Raji (cell line): ENCODE data around the gene CXCR6.

Experiments
- POLR2A ChIP-seq: IDR thresholded peaks from 2 replicates; pipeline ENCODE4 v1.6.1; 2011; ENCODE audit warnings: low read depth, low read length, control low read depth; ENCODE audit not compliant: insufficient read depth

CXCR6 gene

DNA sequence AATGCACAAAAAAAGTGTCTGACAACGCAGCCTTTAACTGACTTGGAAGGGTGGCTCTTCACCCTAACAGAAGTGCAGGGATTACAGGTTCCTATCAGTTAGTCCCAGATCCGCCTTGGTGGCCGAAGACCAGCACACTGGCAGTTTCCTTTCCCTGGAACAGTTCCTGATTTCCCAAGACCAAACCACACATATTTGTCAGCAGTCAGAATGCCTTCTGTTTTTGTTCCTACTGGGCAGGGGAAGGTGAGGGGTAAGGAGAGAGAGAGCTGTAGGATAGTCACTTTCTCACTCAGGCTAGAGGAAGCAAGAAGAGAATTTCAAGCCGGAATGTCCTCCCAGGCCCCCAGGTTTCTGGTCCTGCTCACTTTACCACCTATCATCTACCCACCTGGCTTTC is 9.2 kb downstream of the CXCR6 start:
- no peak for TF ChIP-seq POLR2A

DNA sequence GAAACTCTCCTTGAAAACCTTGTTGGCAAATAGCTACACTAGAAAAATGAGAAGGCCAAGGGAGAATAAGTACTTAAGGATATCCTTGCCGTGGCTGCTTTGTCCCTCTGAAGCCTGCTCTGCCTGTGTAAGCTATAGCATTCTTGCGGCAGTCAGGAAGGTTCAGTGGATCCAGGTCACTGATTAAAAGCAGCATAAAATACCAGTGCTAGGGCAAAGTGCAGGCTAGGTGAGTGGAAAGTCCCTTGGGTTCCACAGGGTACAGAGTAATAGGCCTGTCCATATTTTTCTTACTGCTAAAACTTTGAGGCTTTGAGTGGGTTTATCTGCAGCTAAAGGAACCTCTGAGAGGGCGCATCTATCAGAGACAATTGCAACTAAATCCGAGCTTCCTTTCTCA is 10.3 kb downstream of the CXCR6 start:
- TF ChIP-seq POLR2A, result no peak

DNA sequence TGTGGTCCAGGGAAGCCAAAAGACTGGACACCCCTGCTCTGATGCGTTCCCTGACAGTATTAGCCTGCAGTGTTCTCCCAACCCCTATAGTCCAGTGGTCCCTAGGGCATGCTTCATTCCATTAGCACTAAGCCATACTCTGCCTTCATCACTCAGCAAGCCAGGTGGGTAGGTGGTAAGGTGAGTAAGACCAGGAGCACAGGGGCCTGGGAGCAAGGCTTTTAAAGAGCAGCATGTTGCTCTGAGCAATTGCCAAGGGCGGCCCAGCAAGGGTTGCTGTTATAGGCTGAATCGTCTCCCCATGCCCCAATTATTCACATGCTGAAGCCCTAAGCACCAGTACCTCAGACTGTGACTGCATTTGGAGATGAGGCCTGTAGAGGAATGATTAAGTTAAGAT is 11.0 kb downstream of the CXCR6 start:
- no peak for TF ChIP-seq POLR2A

DNA sequence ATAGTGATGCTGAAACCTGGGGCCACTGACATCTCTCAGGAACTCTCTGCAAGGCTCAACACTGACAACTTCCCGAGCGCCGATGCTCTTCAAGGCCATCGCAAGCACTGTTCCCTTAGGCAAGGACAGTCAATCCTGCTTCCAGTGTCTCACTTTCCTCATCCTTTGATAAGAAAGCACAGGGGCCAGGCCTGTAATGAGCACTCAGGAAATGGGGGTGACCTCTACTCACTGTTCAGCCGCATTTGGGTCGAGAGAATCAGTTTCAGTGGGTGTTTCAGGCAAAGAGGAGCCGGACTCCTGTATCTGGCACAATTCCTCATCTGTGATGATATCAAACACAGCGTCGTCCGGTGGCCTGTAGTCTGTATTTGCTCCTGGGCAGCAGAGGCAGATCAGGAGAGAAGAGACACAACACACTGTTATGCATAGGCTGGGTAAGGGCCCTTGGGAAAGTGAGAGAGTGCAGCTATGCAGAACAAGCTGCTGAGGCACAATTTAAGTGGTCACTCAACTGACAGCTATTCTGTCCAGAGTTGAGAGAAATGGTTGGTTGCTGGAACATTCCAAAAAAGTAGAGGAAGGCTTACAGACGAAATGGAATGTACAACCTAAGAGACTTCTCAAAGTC is 11.9 kb downstream of the CXCR6 start:
- TF ChIP-seq POLR2A, result no peak

DNA sequence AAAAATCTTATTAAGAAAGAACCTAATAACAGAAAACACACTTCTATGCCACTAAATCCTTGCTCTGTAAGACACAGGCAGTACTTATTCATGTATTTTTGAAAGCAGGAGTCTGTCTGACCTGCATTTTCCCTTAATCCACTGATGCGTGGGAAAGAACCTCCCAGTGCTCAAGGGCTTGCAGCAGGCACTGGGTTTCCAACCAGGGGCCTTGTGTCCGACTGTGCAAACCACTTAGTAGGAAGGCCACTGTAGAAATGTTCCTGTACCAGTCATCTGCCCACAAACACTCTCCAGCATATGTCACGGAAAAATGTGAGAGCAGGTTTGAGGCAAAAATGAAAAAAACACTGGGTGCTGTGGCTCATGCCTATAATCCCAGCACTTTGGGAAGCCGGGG is 12.4 kb downstream of the CXCR6 start:
- TF ChIP-seq POLR2A, result no peak

DNA sequence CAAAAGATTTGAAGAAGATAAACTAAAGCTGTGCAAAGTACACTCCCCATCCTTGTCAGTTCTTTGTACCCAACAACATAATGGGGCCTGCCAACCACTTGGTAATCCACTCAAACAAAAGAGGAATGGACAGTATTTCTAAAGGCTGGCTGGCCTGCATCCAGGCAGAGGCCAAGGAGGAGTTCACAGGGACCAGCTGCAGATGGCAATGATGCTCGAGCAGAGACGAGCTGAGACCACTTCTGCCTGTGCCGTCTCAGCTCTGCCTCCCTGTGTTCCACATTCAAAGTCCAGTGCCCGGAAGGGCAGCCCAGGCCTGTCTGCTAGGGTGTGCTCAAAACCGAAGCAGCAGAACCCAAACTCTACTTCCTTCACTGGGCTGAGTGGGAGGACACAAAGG is 14.3 kb downstream of the CXCR6 start:
- TF ChIP-seq POLR2A, result no peak

DNA sequence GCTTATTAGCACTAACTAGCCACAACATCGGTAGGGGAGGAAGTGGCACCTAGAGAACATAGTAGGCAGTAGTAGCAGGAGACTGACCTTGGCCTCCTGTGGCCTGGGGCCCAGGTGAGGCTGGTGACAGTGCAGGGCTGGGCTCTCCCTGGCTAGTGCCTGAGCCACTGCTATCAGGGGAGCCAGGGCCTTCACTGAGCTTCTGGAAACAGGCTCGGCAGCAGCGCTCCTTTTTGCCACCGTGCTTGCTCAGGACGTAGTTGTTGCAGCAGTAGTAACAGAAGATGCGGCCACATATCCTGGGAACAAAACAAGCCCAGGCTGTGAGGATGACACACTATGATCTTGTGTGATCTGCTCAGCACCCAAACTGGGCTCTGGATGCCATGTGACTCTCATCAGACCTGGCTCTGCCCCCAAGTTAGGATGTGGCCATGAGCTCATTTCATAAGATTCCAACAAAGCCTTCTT is 15.1 kb downstream of the CXCR6 start:
- TF ChIP-seq POLR2A, result no peak

DNA sequence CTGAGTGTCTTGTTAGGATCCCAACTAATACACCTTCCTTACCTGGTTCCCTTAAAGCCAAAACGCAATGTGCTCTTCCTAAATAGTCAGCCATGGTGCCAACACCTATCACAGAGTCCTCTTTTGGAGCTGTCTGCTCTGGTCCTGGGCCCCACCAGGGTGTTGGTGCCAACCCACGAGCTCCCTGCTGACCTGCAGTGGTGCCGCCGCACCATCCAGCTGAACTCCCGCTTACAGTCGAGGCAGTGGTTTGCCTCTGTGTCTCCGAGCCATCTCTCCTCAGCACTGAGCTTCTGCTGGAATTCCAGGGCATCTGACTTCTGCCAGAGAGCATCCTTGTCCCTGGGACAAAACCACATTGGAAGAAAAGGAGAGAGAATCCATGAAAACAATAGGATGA is 15.9 kb downstream of the CXCR6 start:
- TF ChIP-seq POLR2A, result no peak

DNA sequence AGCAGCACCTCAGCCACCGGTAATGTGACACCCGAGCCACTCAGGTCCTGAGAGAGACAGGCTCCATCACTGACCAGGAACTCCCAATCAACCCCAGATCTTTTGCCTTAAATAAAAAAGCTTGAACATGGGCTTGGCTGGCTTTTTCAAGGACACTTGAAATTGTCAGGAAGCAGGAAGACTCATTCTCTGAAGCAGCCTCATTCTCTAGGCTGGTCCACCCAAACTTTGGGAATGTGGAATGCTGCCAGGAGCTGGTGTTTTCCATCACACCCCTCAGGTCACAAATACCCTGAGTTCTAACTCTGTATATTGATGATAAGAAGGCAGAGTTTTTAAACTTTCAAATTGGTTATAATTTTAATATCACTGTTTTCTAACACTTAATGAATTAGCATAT is 17.0 kb downstream of the CXCR6 start:
- no peak for TF ChIP-seq POLR2A

DNA sequence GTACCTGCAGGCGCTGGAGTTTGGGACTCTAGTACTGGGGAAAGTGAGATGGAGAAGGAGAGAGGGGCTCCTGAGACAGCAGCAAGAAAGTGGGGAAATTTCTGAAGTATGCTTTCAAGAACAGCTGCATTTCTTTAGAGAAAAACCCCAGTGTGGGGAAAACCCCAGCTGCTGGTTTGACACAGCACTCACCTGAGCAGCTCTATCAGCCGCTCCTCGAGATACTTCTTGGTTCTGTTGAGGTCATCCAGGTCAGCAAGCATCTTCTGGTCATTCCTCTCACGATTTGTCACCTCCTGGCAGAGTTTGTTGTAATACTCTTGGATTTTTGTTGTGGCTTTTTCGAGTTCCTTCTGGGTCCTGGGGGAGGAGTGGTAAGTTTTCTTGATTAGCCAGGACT is 18.8 kb downstream of the CXCR6 start:
- TF ChIP-seq POLR2A, result no peak

DNA sequence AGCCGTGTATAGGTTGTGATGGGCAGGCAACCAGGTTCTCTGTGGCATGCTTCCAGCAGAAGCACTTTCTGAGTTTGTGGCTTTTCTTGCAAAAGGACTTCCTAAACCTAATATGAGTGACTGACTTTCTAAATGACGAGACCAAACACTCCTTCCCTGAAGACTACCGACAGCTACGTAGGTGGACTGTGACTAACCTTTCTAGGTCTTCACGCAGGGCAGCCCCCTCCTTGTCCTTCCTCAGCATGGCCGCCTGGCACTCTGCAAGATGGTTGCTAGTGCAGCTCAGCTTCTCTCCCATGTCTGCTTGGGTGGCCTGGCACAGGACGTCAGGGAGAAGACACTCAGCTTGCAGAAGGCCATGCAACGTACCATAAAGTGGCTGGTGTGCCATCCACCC is 20.9 kb downstream of the CXCR6 start:
- no peak for TF ChIP-seq POLR2A

DNA sequence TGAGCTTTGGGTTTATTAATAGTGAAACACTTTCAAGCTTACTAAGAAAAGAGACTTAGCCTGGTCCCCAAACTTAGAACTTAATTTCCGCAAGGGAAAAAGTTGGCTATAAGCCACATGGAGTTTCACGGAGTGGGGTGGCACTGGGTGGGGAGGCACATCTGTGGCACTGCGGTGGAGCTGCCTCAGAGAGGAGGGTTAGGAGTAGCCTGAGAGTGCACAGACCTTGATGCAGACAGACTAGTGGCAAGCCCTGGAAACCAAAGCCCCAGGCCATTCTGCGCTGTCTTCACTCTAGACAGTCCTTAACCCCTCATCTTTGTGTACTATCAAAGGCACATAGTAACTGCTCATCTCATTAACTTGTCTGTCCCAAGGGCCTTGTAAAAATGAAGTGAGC is 22.0 kb downstream of the CXCR6 start:
- no peak for TF ChIP-seq POLR2A

DNA sequence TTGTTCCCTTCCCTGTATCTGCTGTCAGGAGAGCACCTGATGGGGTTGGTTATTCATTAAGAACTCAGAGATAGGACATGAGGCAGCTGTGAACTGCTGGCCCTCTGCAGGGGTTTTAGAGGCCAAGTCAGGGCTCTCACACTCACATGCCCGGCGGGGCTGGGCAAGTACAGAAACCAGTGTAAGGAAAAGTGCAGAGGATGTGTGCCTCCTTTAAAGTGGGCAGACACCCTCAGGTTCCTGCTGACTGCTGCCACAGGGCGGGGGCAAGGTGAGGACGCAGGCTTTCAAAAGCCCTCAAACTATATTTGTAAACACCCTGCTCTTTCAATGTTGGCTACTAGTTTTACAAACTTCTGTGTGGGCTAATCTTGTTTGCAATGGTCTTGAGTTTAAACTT is 22.4 kb downstream of the CXCR6 start:
- no peak for TF ChIP-seq POLR2A

DNA sequence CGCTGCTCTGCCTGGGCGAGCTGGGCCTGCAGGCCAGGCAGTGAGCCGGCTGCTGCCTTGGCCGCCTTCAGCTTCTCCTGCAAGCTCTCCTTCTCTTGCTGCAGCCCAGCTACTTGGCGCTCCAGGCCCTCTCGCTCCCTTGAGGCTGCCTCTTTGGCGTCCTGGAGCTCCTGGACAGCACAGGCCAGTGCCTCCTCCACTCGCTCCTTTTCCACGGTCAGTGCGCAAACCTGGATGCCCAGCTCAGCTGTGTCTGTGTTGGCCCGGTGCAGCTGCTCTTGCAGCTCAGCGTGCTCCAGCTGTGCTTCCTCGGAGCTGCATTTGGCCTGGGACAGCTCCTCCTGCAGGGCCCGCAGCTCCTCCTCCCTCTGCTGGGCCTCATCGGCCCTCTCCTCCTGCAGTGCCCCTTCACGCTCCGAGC is 23.1 kb downstream of the CXCR6 start:
- TF ChIP-seq POLR2A, result no peak

DNA sequence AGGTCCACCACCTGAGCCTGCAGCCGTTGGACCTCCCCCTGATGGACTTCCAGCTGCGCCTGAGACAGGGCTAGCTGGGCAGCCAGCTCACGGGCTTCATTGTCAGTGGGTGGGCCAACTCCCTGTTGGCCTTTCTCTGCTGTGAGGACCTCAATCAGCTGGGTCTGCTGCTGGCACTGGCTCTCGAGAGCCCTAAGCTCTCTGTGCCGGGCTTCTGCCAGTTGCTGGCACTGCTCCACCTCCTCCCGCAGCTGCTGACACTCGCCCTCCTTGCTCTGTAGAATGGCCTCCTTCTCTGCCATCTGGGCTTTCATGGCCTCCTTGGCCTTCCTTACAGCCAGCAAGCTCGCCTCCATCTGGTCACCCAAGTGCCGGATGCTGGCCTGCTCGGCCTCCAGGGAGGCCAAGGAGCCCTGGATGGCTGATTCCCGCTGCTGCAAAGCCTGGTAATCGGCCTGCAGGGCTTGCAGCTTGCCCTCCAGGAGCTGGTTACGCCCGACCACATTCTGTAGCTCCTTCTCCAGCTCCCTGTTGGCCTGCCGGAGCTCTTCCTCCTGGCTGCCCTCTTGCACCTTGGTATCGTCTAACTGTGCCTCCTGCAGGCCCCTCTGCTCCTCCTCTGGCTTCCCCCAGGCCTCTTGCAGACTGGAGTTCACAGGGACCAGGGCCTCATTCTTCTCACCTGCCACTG is 23.8 kb downstream of the CXCR6 start:
- TF ChIP-seq POLR2A, result no peak

DNA sequence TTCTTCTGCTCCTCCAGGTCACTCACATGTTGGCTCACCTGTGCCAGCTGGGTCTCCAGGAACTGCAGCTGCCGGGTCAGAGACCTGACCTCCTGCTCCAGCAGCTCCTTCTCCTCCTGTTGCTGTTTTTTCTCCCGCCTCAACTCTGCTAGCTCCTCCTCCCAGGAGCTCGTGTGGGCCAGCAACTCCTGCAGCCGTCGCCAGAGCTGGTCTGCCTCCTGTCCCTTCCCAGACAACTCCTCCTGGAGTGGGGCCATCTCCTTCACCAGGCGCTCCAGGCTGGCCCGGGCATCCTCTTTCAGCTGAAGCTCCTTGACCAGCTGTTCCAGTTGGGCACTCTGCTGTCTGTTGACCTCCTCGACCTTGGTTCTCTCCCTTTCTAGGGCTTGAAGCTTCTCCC is 24.5 kb downstream of the CXCR6 start:
- no peak for TF ChIP-seq POLR2A

DNA sequence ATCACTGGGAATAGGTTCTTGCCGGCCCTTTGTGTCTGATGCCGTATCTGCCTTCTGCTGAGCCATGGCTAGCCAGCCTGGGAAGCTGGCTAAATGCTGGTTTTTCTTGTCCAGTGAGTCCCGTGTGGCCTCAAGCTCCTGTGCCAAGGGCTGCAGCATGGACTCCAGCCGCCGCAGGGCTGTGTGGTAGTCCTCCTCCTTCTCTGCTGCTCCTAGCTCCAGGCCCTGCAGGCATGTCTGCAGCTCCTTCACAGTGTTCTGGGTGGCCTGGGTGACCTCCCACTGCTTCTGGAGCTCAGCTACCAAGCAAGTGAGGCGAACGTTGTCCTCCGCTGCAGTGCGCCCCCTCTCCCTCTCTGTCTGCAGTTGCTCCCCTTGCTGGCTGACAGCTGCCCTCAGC is 24.9 kb downstream of the CXCR6 start:
- TF ChIP-seq POLR2A, result no peak
